GM19043 (cell line): Measurements from ENCODE around the gene RFC2.
"Not testable (repeated sequence)": the region's sequence is repeated elsewhere in the genome, so short reads cannot be mapped to it uniquely, and the experiment has no call there.

Source experiments
- ATAC-seq: cut with Tn5 transposase; IDR thresholded peaks from one replicate; pipeline ENCODE4 v1.9.1; 2021; ENCODE audit warnings: low read depth; ENCODE audit not compliant: unreplicated experiment

Gene RFC2

GRCh38 chr7:74283858-74284447 lies 29.8 kb upstream of the RFC2 start:
- ATAC-seq: no peak

- no peak for ATAC-seq
Observed at GRCh38 chr7:74282748-74283459, 28.7 kb upstream of the RFC2 start.

GRCh38 chr7:74280985-74281384 lies 26.8 kb upstream of the RFC2 start:
- ATAC-seq: no peak

GRCh38 chr7:74277636-74278035 lies 23.4 kb upstream of the RFC2 start:
- ATAC-seq: no peak

- no peak for ATAC-seq
Observed at GRCh38 chr7:74275401-74275881, 21.2 kb upstream of the RFC2 start.

GRCh38 chr7:74272305-74273038 lies 18.3 kb upstream of the RFC2 start:
- peak; percentile 84 for ATAC-seq

GRCh38 chr7:74271742-74272141 lies 17.5 kb upstream of the RFC2 start:
- ATAC-seq: no peak

- ATAC-seq: no peak
Observed at GRCh38 chr7:74269757-74270277, 15.6 kb upstream of the RFC2 start.

GRCh38 chr7:74267756-74268565 lies 13.8 kb upstream of the RFC2 start:
- ATAC-seq: no peak

- no peak for ATAC-seq
Observed at GRCh38 chr7:74266191-74266963, 12.2 kb upstream of the RFC2 start.

- no peak for ATAC-seq
Observed at GRCh38 chr7:74263399-74264120, 9.4 kb upstream of the RFC2 start.

- ATAC-seq: no peak
Observed at GRCh38 chr7:74262639-74263398, 8.6 kb upstream of the RFC2 start.

- ATAC-seq: no peak
Observed at GRCh38 chr7:74258639-74259038, 4.4 kb upstream of the RFC2 start.

GRCh38 chr7:74256491-74257408 lies 2.6 kb upstream of the RFC2 start:
- ATAC-seq: no peak

- not testable (repeated sequence) for ATAC-seq
Observed at GRCh38 chr7:74255461-74255860, 1.3 kb upstream of the RFC2 start.

GRCh38 chr7:74254858-74255379 lies 720 bp upstream of the RFC2 start:
- ATAC-seq: no peak

- no peak for ATAC-seq
Observed at GRCh38 chr7:74253835-74254128, 417 bp downstream of the RFC2 start.
